Measurements from ENCODE around the gene RYR2.

RYR2 gene

DNA sequence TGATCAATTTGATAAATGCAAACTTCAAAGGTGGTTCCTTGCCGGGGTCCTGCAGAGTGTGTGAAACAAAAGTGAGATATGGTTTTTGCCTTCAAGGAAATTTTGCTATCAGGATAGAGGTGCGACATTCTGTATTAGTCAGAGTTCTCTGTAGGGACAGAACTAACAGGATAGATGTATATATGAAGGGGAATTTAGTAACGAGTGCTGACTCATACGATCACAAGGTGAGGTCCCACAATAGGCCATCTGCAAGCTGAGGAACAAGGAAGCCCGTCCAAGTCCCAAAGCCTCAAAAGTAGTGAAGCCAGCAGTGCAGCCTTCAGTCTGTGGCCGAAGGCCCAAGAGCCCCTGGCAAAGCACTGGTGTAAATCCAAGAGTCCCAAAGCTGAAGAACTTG, 157.0 kb downstream of the RYR2 start:
- no peak for DNase-seq (ENCODE audit: low read depth)

DNA sequence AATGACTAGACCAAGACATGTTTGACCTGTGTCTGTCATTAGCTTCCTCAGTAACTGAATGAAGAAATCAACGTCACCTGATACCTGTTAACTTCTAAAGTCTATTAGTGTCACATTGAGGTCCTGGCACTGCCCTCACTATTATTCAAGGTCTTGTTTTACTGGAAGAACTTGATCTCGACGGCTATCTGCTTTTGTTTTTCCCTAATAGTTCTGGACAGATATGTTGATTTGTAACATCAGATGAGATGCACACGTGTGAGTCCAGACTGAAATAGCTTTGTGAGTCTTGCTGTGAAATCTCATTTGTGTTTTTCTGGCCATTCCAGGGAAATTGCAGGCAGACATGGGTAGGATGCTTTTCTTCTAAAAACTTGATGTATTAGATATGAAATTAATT, 159.2 kb downstream of the RYR2 start:
- no peak for DNase-seq (ENCODE audit: low read depth)

DNA sequence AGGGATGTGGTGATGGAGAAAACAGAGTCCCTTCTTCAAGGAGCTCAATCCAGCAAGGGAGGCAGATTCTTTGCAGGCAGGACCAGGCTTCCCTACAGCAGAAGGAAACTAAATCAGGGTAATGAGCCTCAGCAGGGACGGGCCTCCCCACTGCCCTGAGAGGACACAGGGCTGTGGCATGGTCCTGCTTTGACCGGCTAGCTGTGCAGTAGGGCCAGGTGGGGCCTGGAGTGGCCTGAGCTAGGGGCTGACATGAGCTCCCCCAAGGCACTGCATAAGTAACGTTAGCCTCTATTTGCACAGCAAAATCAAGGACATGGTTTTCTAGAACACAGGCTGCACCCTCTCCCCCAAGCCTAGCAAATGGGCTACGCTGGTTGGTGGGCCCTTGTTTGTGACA, 162.9 kb downstream of the RYR2 start:
- DNase-seq (ENCODE audit: low read depth) = no peak

DNA sequence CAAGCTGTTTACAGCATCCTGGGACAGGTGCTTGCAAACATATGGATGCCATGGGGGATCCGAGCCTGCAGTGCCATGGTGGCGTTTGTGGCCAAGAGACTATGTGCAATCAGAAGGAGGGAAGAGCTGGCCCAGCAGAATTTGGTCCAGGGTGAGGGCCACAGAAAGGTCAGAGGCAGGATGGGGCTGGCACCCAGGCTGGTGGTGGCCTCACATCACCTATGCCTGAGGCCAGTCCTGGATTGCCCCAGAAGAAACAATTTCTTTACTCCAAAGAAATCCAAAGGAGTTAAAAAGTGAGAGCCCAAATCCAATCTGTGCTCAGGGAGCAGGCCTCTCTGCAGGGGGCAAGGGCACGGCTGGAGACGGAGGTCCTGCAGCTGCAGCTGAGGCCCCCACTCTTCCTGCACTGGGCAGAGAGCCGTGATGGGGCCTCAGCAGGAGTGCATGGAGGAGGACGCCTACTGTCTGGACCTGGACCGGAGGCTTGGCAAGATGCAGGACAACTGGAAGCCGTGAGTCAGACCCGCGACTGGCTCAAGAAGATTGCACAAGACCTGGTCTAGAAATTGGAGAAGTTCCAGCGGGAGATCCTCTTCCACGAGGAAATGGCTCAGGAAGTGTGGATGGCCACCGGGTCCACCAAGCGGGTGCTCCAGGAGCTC, 163.5 kb downstream of the RYR2 start:
- DNase-seq (ENCODE audit: low read depth) = peak; percentile 9

DNA sequence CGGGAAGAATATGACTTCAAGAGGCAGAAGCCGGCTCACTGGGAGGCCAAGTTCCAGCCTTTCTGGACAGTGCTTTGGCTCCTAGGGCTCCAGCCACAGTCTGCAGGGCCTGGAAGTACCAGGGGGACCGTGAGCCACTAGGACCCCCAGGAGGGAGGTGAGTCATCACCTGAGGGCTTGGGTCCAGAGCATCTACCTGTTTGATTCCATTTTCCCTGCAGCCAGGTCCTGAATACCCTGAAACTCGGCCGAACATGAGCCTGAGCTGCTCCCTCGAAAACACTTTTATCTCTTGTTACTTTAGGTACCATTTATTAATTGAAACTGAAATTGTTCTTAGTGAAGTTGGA, 164.1 kb downstream of the RYR2 start:
- DNase-seq (ENCODE audit: low read depth) = no peak

DNA sequence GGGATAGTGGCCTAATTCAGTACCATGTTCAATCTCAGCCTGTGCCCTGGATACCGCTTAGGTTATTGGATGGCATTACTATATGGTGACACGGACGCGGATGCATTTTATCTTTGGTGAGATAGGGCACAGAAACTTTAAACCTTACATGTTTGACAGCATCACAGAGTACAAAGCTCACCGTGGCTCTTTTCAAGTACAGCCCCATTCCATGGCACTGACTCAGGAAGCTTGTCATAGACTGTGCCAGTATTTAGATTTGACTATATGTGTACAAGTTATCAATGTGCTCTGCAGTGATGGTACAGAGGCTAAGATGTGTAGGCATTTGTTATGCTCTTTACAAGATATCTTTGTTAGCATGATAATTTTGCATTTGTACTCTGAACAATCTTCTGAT, 169.0 kb downstream of the RYR2 start:
- no peak for DNase-seq (ENCODE audit: low read depth)

DNA sequence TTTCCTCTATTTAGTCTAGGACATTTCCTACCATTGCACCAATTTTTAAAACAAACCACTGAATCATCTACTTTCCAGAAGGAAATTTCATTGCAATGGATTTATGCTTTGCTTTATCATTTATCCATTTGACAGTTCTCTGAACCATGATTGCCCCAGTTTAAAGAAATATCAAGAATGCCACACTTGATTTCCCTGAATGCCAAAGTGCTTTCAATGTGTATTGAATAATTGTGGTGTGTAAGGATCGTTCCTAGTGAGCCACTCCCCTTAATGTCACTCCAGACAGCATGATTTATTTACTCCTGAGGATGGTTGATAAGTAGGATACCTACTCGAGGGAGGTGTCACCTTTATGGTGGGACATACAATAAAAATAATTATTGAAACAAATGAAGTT, 169.6 kb downstream of the RYR2 start:
- no peak for DNase-seq (ENCODE audit: low read depth)

DNA sequence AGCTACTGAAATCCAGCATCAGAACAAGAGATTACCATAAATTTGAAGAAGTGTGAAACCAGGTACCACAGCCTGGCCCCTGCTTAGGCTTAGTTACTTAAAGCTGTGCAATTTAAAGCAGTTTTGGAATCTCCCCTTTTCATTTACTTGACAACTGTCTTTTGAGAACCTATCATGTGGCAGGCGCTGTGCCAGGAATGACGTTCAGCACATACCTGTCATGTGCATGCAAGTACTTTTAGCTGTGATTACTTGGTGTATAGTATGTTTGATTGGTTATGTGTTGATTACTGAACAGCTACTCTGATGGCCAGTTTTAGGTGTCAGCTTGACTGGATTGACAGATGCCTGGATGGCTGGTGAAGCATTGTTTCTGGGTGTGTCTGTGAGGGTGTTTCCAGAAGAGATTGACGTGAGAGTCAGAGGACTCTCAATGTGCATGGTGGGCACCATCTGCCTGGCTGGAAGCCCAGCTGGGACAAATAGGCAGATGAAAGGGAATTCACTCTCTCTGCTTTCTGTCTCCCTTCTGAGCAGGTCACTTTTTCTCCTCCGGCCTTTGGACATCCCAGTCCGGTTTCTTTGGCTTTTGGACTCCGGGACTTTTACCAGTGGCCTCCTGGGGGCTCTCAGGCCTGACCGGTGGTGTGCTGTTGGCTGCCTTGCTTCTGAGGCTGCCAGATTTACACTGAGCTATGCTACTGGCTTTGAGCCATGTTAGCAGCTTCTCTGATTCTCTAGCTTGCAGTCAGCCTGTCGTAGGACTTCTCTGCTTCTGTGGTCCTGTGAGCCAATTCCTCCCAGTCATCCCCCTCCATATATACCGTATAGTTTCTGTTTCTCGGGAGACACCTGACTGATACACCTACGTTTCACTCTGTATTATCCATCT, 178.0 kb downstream of the RYR2 start:
- DNase-seq (ENCODE audit: low read depth) = no peak

DNA sequence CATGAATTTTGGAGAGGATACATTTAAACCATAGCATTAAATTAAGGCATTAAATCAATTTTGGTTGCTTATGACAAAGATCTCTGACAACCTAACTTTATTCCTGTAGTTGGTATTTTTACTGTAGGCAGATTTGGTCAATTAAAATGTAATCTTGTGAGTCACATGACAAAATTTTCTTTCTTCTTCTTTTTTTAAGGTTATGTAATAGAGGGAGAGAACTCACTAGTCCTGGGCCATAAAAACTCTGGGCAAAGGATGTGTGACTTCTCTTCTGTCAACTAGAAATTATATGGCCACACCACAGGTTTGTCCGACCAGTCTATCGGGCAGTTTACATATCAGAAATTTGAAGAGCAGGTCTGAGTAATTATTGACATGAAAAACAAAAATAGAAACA, 181.4 kb downstream of the RYR2 start:
- no peak for DNase-seq (ENCODE audit: low read depth)

DNA sequence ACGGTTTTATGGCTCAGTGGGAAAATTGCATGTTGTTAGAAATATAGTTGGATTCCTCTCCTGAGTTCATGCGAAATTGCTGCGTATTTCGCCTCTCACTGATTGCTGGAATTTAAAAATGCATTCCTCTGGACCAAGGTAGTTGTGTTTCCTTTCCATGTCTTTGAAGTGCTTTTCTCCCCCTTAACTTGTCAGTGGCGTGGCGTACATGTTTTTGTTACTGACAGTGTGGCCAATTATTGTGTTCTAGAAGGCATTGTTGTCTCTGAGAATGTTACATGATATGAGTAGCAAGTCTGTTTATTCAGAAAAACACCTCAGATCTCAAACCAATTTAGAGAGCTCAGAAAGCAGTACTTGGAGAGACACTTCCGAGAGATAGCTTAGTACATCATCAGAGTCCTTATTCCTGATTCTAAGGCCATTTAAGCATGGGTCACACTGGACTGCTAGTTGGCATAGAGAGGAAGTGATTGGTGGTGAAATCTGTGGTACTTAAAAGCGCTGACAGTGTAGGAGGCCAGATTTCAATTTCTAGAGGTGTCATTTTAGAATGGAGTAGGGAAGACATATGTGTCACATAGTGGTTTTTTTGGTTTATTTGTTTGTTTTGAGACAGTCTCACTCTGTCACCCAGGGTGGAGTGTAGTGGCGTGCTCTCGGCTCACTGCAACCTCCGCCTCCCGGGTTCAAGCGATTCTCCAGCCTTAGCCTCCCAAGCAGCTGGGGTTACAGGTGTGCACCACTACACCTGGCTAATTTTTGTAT, 184.4 kb downstream of the RYR2 start:
- no peak for DNase-seq (ENCODE audit: low read depth)

DNA sequence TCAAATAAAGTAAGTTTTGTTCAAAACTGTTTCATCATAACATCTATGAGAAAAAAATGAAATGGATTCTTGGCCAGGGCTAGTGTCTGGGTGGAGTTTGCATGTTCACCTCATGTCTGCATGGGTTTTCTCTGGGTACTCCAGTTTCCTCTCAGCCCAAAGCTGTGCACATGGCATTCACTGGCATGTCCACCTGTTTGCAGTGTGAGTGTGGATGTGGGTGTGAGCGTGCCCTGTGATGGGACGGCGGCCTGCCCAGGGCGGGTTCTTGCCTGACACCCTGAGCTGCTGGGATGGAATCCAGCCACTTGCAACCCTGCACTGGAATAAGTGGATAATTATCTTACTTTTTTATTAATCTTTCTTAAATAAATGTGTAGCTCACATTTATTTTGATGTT, 185.5 kb downstream of the RYR2 start:
- no peak for DNase-seq (ENCODE audit: low read depth)

DNA sequence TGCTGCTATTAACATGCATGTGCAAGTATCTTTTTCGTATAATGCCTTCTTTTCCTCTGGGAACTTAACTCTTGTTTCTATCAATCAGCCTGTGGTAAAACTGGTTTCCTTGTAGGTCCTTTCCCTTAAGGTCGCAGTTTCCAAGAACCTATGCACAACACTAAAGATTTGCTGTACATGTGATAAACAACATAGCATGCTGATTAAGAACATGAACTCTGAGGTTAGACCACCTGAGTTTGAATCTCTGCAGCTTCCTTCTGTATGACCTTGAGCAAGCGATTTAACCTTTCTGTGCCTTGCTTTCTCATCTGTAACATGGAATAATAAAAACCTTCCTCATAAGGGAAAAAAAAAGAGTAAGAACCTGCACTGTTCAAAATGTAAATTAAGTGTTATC, 186.4 kb downstream of the RYR2 start:
- DNase-seq (ENCODE audit: low read depth) = no peak

DNA sequence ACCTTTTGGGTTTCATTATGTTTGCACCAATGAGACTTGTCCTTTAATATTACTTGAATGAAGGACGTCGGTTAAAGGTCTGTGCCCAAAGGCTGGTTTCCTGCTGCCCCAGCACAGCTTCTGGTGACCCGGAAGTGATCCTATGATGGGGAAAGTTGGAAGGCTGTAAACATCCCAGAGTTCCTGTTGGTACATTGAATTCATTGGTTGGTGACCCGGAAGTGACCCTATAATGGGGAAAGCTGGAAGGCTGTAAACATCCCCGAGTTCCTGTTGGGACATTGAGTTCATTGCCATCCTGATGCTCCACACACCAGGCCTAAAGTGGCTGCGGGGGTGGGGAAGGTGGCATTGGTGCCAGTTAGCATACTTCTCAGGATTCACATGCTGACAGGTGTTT, 187.3 kb downstream of the RYR2 start:
- DNase-seq (ENCODE audit: low read depth) = no peak

DNA sequence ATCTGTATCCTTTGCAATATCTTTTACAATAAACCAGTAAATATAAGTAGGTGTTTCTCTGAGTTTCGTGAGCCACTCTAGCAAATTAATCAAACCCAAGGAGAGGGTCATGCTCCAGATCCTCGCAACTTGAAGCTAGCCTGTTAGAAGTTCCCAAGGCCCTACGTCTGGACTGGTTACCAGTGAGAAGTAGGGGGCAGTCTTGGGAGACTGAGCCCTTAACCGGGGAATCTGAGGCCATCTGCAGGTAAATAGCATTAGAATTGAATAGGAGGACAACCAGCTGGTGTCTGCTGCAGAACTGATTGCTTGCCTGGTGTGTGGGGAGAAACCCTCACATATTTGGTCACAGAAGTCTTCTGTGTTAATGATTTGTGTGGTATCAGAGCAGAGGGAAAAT, 190.5 kb downstream of the RYR2 start:
- no peak for DNase-seq (ENCODE audit: low read depth)

DNA sequence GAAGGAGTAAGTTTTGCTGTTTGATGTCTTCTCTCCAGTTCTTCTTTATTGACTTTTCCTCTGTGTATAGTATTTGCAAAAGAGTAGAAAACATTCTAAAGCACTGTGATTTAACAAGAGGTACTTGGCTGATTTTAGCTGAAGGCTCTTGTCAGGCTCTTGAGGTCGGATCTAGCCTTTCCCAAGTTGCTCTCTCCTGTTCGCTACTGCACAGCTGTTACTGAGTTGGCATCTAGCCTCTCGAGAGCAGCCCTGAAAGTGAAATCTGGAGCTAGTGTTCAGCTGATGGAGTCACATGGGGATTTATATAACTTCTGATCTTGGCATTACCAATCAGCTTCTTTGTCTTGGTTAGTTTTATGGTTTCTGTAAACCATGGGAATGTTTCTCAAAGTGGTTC, 193.1 kb downstream of the RYR2 start:
- DNase-seq (ENCODE audit: low read depth) = no peak

DNA sequence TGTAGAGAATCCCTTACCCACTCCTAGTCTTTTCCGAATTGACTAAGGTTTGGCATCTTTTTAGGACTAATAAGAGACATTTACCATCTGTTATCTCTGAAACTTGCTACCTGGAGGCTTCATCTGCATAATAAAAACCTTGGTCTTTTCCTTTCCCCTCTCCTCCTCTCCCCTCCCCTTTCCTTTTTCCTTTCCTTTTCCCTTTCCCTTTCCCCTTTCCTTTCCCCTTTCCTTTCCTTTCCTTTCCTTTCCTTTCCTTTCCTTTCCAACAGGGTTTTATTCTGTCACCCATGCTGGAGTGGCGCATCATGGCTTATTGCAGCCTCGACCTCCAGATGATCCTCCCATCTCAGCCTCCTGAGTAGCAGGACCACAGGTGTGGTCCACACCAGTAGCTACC, 195.7 kb downstream of the RYR2 start:
- no peak for DNase-seq (ENCODE audit: low read depth)

DNA sequence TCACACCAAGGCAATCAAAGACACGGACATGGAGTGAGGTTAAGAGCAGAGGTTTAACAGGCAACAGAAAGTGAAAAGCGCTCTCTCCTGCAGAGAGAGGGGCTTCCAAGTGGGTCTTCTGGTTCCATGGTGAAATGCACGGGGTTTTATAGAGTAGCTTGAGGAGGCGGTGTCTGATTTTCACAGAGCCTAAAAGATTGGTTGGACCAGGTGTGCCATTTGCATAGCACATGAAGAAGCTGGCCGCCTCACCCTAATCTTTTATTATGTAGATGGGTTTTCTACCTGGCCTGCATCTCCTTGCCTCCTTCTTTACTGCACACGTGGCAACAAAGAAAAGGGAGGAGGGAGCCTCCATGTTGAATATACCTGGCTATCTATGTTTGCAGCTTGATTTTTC, 197.3 kb downstream of the RYR2 start:
- no peak for DNase-seq (ENCODE audit: low read depth)

DNA sequence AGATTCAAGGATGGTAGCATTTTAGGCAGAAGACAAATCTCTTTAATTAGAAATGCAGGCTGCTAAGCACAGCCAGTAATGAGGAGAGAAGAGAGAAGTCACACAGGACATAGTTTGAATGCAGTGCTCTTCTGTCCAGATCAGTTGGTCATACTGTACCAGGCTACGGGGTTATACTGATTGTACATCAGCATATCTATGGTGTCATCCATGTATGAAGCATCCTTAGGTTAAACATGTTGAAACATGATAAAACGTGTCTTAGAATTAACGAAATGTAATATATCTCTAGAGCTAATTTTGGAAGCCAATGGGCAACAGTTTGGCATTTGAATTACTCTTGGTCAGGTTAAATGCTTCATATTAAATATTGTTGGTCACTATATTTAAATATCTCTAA, 199.1 kb downstream of the RYR2 start:
- DNase-seq (ENCODE audit: low read depth) = no peak

DNA sequence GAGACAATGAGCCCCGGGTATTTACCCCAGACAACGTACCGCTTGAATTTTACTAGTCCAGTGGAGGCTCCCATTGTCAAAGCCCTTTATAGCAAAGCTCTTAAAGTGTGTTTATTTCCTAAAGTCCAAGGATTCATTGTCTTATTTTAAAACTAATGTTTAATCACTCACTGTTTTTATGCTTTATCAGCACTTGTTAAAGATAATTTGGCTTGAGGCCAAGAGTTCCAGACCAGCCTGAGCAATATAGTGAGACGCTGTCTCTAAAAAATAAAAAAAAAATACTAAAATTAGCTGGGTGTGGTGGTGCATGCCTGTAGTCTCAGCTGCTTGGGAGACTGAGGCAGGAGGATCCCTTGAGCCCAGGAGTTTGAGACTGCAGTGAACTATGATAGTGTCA, 202.8 kb downstream of the RYR2 start:
- no peak for DNase-seq (ENCODE audit: low read depth)

DNA sequence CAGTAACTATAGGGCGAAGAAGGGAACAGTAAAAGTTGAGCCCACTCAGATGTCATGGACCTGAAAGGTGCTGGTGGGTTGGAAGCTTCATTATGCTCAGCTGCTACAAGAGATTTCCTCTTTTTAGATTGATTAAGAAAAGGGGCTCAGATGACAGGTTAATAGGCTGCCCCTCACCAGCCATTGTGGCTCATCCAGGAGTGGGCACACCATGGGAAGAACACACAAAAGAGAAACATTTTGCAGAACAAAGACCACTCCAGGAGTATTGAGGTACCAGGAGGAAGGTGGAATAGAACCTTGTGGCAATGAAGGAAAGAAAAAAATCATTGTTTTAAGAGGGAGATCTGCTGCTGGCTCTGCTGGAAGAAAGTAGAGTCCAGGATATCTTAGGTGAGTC, 205.5 kb downstream of the RYR2 start:
- DNase-seq (ENCODE audit: low read depth) = no peak

DNA sequence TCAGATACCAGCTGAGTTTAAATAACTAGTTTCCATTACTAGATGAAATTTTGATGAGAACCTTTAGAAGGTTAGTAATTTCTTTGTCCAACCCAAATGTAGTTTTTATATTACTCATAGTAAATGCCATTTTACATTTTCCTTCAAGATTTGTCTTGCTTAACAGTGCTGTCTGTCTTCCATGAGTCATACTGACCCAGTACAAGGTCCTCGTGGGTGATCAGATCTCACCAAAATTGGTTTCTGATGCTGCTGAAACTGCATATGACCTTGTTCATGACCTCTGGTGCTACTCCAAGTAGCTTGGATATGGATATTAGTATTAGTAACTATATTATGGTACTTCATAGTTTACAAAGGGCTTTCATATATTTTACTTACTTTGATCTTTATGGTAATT, 207.1 kb downstream of the RYR2 start:
- DNase-seq (ENCODE audit: low read depth) = no peak

DNA sequence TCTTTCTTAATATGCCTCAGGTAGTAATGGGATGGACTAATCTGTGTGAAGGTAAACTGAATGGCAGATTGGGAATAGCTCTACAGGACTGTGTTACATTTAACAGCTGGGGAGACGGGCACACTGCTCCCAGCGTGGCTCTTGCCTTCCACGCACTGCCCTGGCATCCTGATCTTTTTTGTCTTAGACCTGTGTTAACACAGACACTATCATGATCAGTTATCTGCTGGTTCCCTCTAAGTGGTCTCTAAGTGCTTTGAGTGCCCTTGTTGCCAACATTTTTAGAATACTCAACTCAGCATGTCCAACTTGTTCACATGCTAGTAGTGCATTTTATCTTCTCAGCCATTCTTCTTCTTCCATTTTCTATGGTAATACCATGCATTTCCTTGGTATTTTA, 208.1 kb downstream of the RYR2 start:
- DNase-seq (ENCODE audit: low read depth) = no peak

DNA sequence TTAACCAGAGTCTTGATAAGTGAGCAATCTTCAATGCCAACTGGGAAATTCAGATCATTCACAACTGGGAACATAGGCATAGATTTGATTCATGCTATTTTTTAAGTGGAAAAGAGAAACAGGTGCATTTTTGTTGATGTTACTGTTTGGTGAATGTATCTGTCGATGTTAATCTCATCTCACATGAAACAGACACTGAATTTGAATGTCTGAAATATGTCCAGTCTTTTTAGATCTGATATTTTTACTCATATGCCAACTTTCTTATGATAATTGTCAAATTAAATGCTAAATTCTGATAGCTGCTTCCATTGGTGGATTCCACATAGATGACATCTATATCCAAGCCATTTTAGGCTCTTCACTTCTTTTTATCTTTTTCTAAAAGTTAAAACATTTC, 213.1 kb downstream of the RYR2 start:
- no peak for DNase-seq (ENCODE audit: low read depth)
